Measurements from ENCODE around the gene ASTN2. TPM values are rescaled to one million over a fixed set of nuclear protein-coding genes. Genes with fewer than 3 reads are reported as not detected.

The ASTN2 gene
- total and polyA plus RNA-seq, 10 of the 15 experiments (the other 5 are each of a cell fraction or from before 2014, with no cell fraction given), result 1.4 to 15.7 (median 7.0) TPM

DNA sequence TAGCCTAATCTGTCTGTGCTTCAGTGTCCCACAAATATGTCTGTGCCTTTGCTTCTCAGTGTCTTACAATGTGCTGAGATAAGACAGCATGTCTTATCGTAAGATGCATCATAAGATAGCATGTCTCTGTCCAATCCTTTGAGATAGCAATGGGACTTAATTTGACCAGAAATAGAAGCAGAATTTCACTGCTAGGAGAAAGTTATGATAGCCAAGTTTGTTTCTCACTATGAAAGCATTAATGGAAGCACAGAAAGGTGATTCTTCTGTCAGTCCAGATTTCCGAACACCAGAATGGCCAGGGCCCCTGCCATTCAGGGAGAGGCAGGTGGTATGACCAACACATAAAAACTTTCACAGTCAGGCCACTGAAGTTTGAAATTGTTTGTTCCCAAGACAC is 616.3 kb downstream of the ASTN2 start:
- CTCF ChIA-PET, result no interaction called here
- SMC1A ChIA-PET (ENCODE audit: uncharacterized antibody, unreplicated experiment), result no interaction called here
- H3K79me2 ChIP-seq (ENCODE audit: control insufficient read depth, insufficient read depth, low read length), result no peaks in the 10 kb centered on the region
- TF ChIP-seq KLF5 (IDR thresholded peaks at IDR 0.05; ENCODE audit: partially characterized antibody), result no peak
- TF ChIP-seq, protein P1, sequence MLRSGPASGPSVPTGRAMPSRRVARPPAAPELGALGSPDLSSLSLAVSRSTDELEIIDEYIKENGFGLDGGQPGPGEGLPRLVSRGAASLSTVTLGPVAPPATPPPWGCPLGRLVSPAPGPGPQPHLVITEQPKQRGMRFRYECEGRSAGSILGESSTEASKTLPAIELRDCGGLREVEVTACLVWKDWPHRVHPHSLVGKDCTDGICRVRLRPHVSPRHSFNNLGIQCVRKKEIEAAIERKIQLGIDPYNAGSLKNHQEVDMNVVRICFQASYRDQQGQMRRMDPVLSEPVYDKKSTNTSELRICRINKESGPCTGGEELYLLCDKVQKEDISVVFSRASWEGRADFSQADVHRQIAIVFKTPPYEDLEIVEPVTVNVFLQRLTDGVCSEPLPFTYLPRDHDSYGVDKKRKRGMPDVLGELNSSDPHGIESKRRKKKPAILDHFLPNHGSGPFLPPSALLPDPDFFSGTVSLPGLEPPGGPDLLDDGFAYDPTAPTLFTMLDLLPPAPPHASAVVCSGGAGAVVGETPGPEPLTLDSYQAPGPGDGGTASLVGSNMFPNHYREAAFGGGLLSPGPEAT (IDR thresholded peaks at IDR 0.05; ENCODE audit: low read depth), result no peak
- H3K9me3 ChIP-seq (replicated peaks; ENCODE audit: control insufficient read depth, insufficient read depth, low read length), result no peaks in the 10 kb centered on the region
- no peak overlapping the region for H3K9ac ChIP-seq (ENCODE audit: control insufficient read depth, insufficient read depth, low read length)
- H4K20me1 ChIP-seq (ENCODE audit: control insufficient read depth, insufficient read depth), result no peaks in the 10 kb centered on the region
- H3K27me3 ChIP-seq (replicated peaks in 1 of 2; ENCODE audit: control insufficient read depth in 2 of 2, insufficient read depth in 2 of 2, low read length in 1 of 2), result no peaks in the 10 kb centered on the region
- FAIRE-seq (no peak), DNase-seq (ENCODE audit: low read depth, low spot score) (no peak), ATAC-seq (no peak)
- H3K4me1 ChIP-seq (ENCODE audit: control insufficient read depth, insufficient read depth, low read length), result no peaks in the 10 kb centered on the region
- no peak overlapping the region for H3K4me2 ChIP-seq (ENCODE audit: control insufficient read depth, insufficient read depth)
- no peak overlapping the region for H3K27ac ChIP-seq (ENCODE audit: control insufficient read depth, insufficient read depth)
- H3K4me3 ChIP-seq, result no peak overlapping the region
- intact Hi-C loops (cut with micrococcal nuclease; ENCODE audit: unreplicated experiment) (no loop called here), in situ Hi-C loops (cut with MboI) (no loop called here)
- 42% methylated on average over 2 of the region's 2 CpGs for WGBS (ENCODE audit: insufficient coverage, insufficient replicate concordance, low lambda C conversion rate, missing lambda C conversion rate)
- H3K36me3 ChIP-seq (ENCODE audit: control insufficient read depth in 2 of 2, insufficient read depth in 2 of 2, low read length in 1 of 2), result no peaks in the 10 kb centered on the region
- H2AFZ ChIP-seq (ENCODE audit: control insufficient read depth, low read depth, low read length), result no peak overlapping the region
- POLR2A ChIA-PET, result no interaction called here
- BruUV-seq (replicated peaks), result no TSS peak
- RAD21 ChIA-PET (ENCODE audit: unreplicated experiment), result no interaction called here

DNA sequence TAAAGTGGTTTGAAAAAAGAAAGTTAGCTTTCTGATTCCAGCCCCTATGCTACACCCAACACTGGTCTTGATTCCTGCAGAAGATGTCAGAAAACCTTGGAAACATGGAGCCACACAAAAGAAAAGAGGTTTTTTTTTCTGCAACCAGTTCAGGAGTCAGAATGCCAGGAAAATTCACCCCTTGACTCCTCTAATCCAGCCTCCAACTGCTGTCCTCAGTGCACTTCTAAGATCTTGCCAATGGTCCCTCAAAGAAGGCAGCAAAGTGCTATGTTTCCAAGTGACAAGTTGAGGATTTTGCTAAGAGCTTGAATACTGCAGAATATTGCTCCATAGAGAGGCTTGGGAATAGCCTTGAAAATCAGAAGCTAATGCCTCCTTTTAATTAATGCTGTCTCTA is 617.6 kb downstream of the ASTN2 start:
- BruUV-seq (replicated peaks), result no TSS peak
- H3K36me3 ChIP-seq (ENCODE audit: control insufficient read depth in 2 of 2, insufficient read depth in 2 of 2, low read length in 1 of 2), result no peaks in the 10 kb centered on the region
- no peak for TF ChIP-seq POLR2AphosphoS2 (IDR thresholded peaks at IDR 0.05; ENCODE audit: low read depth, low read length)
- TF ChIP-seq, protein P2, sequence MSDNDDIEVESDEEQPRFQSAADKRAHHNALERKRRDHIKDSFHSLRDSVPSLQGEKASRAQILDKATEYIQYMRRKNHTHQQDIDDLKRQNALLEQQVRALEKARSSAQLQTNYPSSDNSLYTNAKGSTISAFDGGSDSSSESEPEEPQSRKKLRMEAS (IDR thresholded peaks at IDR 0.05; ENCODE audit: low read depth, low read length), result no peak
- no peak for TF ChIP-seq ZNF384 (IDR thresholded peaks at IDR 0.05; ENCODE audit: borderline replicate concordance, low read depth, low read length)
- no peak for TF ChIP-seq NR2C1 (IDR thresholded peaks at IDR 0.05)
- no peak for TF ChIP-seq YBX1 (IDR thresholded peaks at IDR 0.05)
- TF ChIP-seq YY1 (IDR thresholded peaks at IDR 0.05; ENCODE audit: low read depth, low read length), result no peak
- TF ChIP-seq NBN (IDR thresholded peaks at IDR 0.05), result no peak
- no peak for TF ChIP-seq BACH1 (IDR thresholded peaks at IDR 0.05; ENCODE audit: borderline replicate concordance)
- TF ChIP-seq, protein P3, sequence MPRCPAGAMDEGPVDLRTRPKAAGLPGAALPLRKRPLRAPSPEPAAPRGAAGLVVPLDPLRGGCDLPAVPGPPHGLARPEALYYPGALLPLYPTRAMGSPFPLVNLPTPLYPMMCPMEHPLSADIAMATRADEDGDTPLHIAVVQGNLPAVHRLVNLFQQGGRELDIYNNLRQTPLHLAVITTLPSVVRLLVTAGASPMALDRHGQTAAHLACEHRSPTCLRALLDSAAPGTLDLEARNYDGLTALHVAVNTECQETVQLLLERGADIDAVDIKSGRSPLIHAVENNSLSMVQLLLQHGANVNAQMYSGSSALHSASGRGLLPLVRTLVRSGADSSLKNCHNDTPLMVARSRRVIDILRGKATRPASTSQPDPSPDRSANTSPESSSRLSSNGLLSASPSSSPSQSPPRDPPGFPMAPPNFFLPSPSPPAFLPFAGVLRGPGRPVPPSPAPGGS (IDR thresholded peaks at IDR 0.05; ENCODE audit: borderline replicate concordance, insufficient read depth, low read depth, low read length, poor library complexity, severe bottlenecking), result no peak
- TF ChIP-seq POLR2AphosphoS5 (IDR thresholded peaks at IDR 0.05; ENCODE audit: low read length), result no peak
- TF ChIP-seq, protein P4, sequence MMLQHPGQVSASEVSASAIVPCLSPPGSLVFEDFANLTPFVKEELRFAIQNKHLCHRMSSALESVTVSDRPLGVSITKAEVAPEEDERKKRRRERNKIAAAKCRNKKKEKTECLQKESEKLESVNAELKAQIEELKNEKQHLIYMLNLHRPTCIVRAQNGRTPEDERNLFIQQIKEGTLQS (IDR thresholded peaks at IDR 0.05; ENCODE audit: borderline replicate concordance, extremely low read depth, low read depth, low read length), result no peak
- TF ChIP-seq KDM1A (IDR thresholded peaks at IDR 0.05; ENCODE audit: borderline replicate concordance), result no peak
- TF ChIP-seq NR2C2 (IDR thresholded peaks at IDR 0.05; ENCODE audit: borderline replicate concordance, control insufficient read depth, insufficient read length, low read depth), result no peak
- no peak for TF ChIP-seq ZNF622 (IDR thresholded peaks at IDR 0.05)

More for the DNA sequence above, 617.6 kb downstream of the ASTN2 start:
- Histone ChIP-seq H3K27me3 (replicated peaks in 1 of 2; ENCODE audit: control insufficient read depth in 2 of 2, insufficient read depth in 2 of 2, low read length in 1 of 2) (no peaks in the 10 kb centered on the region), H2AFZ (ENCODE audit: control insufficient read depth, low read depth, low read length) (no peak overlapping the region), H3K4me1 (ENCODE audit: control insufficient read depth, insufficient read depth, low read length) (no peaks in the 10 kb centered on the region), H3K27ac (ENCODE audit: control insufficient read depth, insufficient read depth) (no peak overlapping the region), H3K4me3 (no peak overlapping the region), H3K9me3 (replicated peaks; ENCODE audit: control insufficient read depth, insufficient read depth, low read length) (no peaks in the 10 kb centered on the region), H3K9ac (ENCODE audit: control insufficient read depth, insufficient read depth, low read length) (no peak overlapping the region), H3K4me2 (ENCODE audit: control insufficient read depth, insufficient read depth) (no peak overlapping the region), H3K79me2 (ENCODE audit: control insufficient read depth, insufficient read depth, low read length) (no peaks in the 10 kb centered on the region), H4K20me1 (ENCODE audit: control insufficient read depth, insufficient read depth) (no peaks in the 10 kb centered on the region)
- ChIA-PET POLR2A (no interaction called here), SMC1A (ENCODE audit: uncharacterized antibody, unreplicated experiment) (no interaction called here), RAD21 (ENCODE audit: unreplicated experiment) (no interaction called here), CTCF (no interaction called here)
- ATAC-seq, result no peak
- intact Hi-C loops (cut with micrococcal nuclease; ENCODE audit: unreplicated experiment) (no loop called here), in situ Hi-C loops (cut with MboI) (no loop called here)
- DNase-seq (ENCODE audit: low read depth, low spot score), result no peak
- FAIRE-seq, result no peak
